Neural crest cell (in vitro differentiated cells): Measurements from ENCODE around the gene MFAP4. TPM values are rescaled to one million over a fixed set of nuclear protein-coding genes. Genes with fewer than 3 reads are reported as not detected.
A peak's percentile ranks its signal among the peaks of the same experiment; 100 is the strongest.

Experiments used
- DNase-seq: peaks from one replicate; pipeline ENCODE4 v3.0.0; 2021; ENCODE audit warnings: low read depth, mixed read lengths, low spot score
- H3K27ac Mint-ChIP-seq: one replicate; pipeline ENCODE4 v1.8.0; 2021; ENCODE audit warnings: mild to moderate bottlenecking, mixed read lengths; ENCODE audit not compliant: unreplicated experiment
- H3K27me3 Mint-ChIP-seq: 2 replicates; pipeline ENCODE4 v1.8.0; 2021; ENCODE audit warnings: low read depth, mild to moderate bottlenecking, mixed read lengths
- H3K36me3 Mint-ChIP-seq: 2 replicates; pipeline ENCODE4 v1.8.0; 2021; ENCODE audit warnings: low read depth, mild to moderate bottlenecking, mixed read lengths
- H3K4me1 Mint-ChIP-seq: 2 replicates; pipeline ENCODE4 v1.8.0; 2021; ENCODE audit warnings: mixed read lengths
- H3K4me3 Mint-ChIP-seq: one replicate; pipeline ENCODE4 v1.8.0; 2021; ENCODE audit warnings: mild to moderate bottlenecking, mixed read lengths
- H3K9me3 Mint-ChIP-seq: 2 replicates; pipeline ENCODE4 v1.8.0; 2021; ENCODE audit warnings: mixed read lengths
- CTCF ChIP-seq: fragments of 200-600 bp; sonication (generic); conservative IDR thresholded peaks from 2 replicates; pipeline ENCODE4 v1.5.0; 2021; ENCODE audit warnings: antibody characterized with exemption, mild to moderate bottlenecking
- total RNA-seq: library from RNA; stranded (reverse); gene quantifications from 2 replicates; pipeline ENCODE4 v1.2.1, GENCODE V29; 2021

MFAP4 gene
- total RNA-seq, 1 donor from 2014 or later = 0.26 TPM

GRCh38 chr17:19412510-19412909, 25.5 kb upstream of the MFAP4 start:
- Mint-ChIP-seq H3K4me3 (no peak overlapping the region), H3K27ac (no peak overlapping the region), H3K36me3 (no peaks in the 10 kb centered on the region), H3K9me3 (no peaks in the 10 kb centered on the region), H3K4me1 (no peaks in the 10 kb centered on the region), H3K27me3 (peaks cover 3% of the 10 kb centered on the region)
- no peak for TF ChIP-seq CTCF
- DNase-seq = no peak

GRCh38 chr17:19411631-19412030, 24.6 kb upstream of the MFAP4 start:
- no peak for TF ChIP-seq CTCF
- Mint-ChIP-seq H3K4me3 (no peak overlapping the region), H3K27ac (no peak overlapping the region), H3K9me3 (no peaks in the 10 kb centered on the region), H3K4me1 (no peaks in the 10 kb centered on the region), H3K27me3 (peaks cover 3% of the 10 kb centered on the region), H3K36me3 (no peaks in the 10 kb centered on the region)
- DNase-seq = no peak

GRCh38 chr17:19410875-19411620, 24.1 kb upstream of the MFAP4 start, which contains the start of gene RNF112:
Gene RNF112 (plus strand): TSS chr17:19411232. CDS start chr17:19411409, 177 bp downstream.
- Mint-ChIP-seq H3K4me3 (no peak within 1 kb of the TSS), H3K36me3 (no peaks in the 10 kb centered on the region), H3K9me3 (no peaks in the 10 kb centered on the region), H3K4me1 (no peaks in the 10 kb centered on the region), H3K27ac (peak within 1 kb of the TSS; percentile 69), H3K27me3 (peaks cover 3% of the 10 kb centered on the region)
- TF ChIP-seq CTCF = no peak
- DNase-seq = no peak

GRCh38 chr17:19410091-19410490, 23.1 kb upstream of the MFAP4 start:
- Mint-ChIP-seq H3K36me3 (no peaks in the 10 kb centered on the region), H3K27me3 (peaks cover 3% of the 10 kb centered on the region), H3K27ac (no peak overlapping the region), H3K4me3 (no peak overlapping the region), H3K9me3 (no peaks in the 10 kb centered on the region), H3K4me1 (no peaks in the 10 kb centered on the region)
- no peak for TF ChIP-seq CTCF
- no peak for DNase-seq

GRCh38 chr17:19409509-19409908, 22.5 kb upstream of the MFAP4 start:
- Mint-ChIP-seq H3K9me3 (no peaks in the 10 kb centered on the region), H3K36me3 (no peaks in the 10 kb centered on the region), H3K27ac (peak overlapping the region; percentile 73), H3K4me3 (no peak overlapping the region), H3K4me1 (no peaks in the 10 kb centered on the region), H3K27me3 (peaks cover 3% of the 10 kb centered on the region)
- no peak for TF ChIP-seq CTCF
- no peak for DNase-seq
